ENCODE measurements around the gene EFTUD2. TPM values are rescaled to one million over a fixed set of nuclear protein-coding genes. Genes with fewer than 3 reads are reported as not detected.

The EFTUD2 gene
- total and polyA plus RNA-seq, 4 donors: 19.8 to 84.3 (median 33.3) TPM

GRCh38 chr17:44922136-44922535, 22.9 kb upstream of the EFTUD2 start:
- WGBS: 91% methylated on average over 6 of the region's 6 CpGs
- no peak for DNase-seq (ENCODE audit: low spot score)
- Histone ChIP-seq H3K4me3 (ENCODE audit: low read depth in 1 of 3, low read length in 3 of 3) (no peak overlapping the region), H3K27ac (ENCODE audit: low read depth in 1 of 2, low read length in 2 of 2) (no peak overlapping the region), H3K9ac (ENCODE audit: low read depth in 1 of 2, low read length in 2 of 2) (no peak overlapping the region), H3K4me1 (ENCODE audit: control insufficient read depth in 4 of 4, insufficient read depth in 4 of 4, low read length in 3 of 4) (peaks cover 0 to 2% (median 0%) of the 10 kb centered on the region in 4 donors), H3K9me3 (ENCODE audit: control insufficient read depth in 4 of 4, low read length in 3 of 4) (no peaks in the 10 kb centered on the region), H3K36me3 (ENCODE audit: control insufficient read depth in 4 of 4, insufficient read depth in 3 of 4, low read depth in 1 of 4, low read length in 3 of 4) (no peaks in the 10 kb centered on the region), H3K27me3 (ENCODE audit: control insufficient read depth in 4 of 4, insufficient read depth in 4 of 4, low read length in 3 of 4) (no peaks in the 10 kb centered on the region)
- TF ChIP-seq ZBTB33 (IDR thresholded peaks at IDR 0.05) (no peak), NR2F2 (IDR thresholded peaks at IDR 0.05) (no peak), FOXA2 (IDR thresholded peaks at IDR 0.05) (no peak)
- TF ChIP-seq, protein P1, sequence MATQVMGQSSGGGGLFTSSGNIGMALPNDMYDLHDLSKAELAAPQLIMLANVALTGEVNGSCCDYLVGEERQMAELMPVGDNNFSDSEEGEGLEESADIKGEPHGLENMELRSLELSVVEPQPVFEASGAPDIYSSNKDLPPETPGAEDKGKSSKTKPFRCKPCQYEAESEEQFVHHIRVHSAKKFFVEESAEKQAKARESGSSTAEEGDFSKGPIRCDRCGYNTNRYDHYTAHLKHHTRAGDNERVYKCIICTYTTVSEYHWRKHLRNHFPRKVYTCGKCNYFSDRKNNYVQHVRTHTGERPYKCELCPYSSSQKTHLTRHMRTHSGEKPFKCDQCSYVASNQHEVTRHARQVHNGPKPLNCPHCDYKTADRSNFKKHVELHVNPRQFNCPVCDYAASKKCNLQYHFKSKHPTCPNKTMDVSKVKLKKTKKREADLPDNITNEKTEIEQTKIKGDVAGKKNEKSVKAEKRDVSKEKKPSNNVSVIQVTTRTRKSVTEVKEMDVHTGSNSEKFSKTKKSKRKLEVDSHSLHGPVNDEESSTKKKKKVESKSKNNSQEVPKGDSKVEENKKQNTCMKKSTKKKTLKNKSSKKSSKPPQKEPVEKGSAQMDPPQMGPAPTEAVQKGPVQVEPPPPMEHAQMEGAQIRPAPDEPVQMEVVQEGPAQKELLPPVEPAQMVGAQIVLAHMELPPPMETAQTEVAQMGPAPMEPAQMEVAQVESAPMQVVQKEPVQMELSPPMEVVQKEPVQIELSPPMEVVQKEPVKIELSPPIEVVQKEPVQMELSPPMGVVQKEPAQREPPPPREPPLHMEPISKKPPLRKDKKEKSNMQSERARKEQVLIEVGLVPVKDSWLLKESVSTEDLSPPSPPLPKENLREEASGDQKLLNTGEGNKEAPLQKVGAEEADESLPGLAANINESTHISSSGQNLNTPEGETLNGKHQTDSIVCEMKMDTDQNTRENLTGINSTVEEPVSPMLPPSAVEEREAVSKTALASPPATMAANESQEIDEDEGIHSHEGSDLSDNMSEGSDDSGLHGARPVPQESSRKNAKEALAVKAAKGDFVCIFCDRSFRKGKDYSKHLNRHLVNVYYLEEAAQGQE (IDR thresholded peaks at IDR 0.05): no peak

DNA sequence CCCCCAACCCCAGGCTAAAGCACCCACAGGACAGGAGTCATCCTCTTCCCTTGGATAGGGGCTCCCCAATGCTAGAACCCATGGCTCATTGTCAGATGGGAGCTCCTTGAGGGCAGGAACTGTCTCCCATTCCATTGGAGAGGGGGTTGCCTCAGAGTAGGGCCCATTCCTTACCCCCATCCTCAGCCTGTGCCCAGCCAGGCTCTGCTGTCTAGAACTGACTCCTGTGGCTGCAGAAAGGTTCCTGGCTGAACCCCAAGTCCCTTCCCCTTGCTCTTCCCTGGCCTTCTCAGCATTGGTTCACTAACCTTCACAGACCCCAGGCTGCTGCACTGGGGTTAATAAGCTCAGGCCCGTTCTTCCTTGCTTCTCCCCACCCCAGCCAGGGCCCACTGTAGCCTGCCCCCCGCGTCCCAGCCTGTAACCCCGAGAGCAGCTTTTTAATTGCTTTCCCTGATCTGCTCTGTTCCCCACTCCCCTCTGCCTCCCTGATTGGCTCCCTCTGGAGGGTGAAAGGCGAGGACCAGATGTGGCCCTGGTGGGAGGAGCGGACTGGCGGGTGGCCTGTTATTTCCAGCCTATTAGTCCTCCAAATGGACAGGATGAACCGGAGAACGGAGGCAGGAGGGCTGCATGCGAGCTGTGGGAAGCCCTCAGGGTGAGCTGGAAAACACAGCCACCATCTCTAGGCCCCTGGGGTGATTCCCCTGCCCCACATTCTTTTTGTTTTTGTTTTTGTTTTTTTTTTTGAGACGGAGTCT, 22.1 kb upstream of the EFTUD2 start:
- 74% methylated on average over 11 of the region's 11 CpGs for WGBS
- TF ChIP-seq RXRA (IDR thresholded peaks at IDR 0.05): no peak
- no peak for TF ChIP-seq HNF4G (IDR thresholded peaks at IDR 0.05)
- TF ChIP-seq, protein P2, sequence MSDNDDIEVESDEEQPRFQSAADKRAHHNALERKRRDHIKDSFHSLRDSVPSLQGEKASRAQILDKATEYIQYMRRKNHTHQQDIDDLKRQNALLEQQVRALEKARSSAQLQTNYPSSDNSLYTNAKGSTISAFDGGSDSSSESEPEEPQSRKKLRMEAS (IDR thresholded peaks at IDR 0.05): no peak
- TF ChIP-seq EGR1 (IDR thresholded peaks at IDR 0.05; ENCODE audit: low read depth in 2 of 2): no peak
- TF ChIP-seq, protein P3, sequence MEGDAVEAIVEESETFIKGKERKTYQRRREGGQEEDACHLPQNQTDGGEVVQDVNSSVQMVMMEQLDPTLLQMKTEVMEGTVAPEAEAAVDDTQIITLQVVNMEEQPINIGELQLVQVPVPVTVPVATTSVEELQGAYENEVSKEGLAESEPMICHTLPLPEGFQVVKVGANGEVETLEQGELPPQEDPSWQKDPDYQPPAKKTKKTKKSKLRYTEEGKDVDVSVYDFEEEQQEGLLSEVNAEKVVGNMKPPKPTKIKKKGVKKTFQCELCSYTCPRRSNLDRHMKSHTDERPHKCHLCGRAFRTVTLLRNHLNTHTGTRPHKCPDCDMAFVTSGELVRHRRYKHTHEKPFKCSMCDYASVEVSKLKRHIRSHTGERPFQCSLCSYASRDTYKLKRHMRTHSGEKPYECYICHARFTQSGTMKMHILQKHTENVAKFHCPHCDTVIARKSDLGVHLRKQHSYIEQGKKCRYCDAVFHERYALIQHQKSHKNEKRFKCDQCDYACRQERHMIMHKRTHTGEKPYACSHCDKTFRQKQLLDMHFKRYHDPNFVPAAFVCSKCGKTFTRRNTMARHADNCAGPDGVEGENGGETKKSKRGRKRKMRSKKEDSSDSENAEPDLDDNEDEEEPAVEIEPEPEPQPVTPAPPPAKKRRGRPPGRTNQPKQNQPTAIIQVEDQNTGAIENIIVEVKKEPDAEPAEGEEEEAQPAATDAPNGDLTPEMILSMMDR (IDR thresholded peaks at IDR 0.05; ENCODE audit: low read depth, low read length, missing input control): no peak
- no peak for TF ChIP-seq RAD21 (IDR thresholded peaks at IDR 0.05)
- TF ChIP-seq TAF1 (conservative IDR thresholded peaks at IDR 0.05): no peak
- no peak for TF ChIP-seq HNF4A (conservative IDR thresholded peaks at IDR 0.05)
- TF ChIP-seq GABPA (IDR thresholded peaks at IDR 0.05 in 1 of 2, conservative IDR thresholded peaks at IDR 0.05 in 1 of 2): no peak
- TF ChIP-seq YY1 (IDR thresholded peaks at IDR 0.05): no peak
- TF ChIP-seq, protein P1 (IDR thresholded peaks at IDR 0.05): no peak
- TF ChIP-seq SP1 (IDR thresholded peaks at IDR 0.05): no peak
- TF ChIP-seq NR2F2 (IDR thresholded peaks at IDR 0.05): no peak
- no peak for TF ChIP-seq JUND (IDR thresholded peaks at IDR 0.05)
- no peak for DNase-seq (ENCODE audit: low spot score)

More for the DNA sequence above, 22.1 kb upstream of the EFTUD2 start:
- H3K36me3 ChIP-seq (ENCODE audit: control insufficient read depth in 4 of 4, insufficient read depth in 3 of 4, low read depth in 1 of 4, low read length in 3 of 4): no peaks in the 10 kb centered on the region
- H3K4me1 ChIP-seq (ENCODE audit: control insufficient read depth in 4 of 4, insufficient read depth in 4 of 4, low read length in 3 of 4): peaks cover 0 to 2% (median 0%) of the 10 kb centered on the region in 4 donors
- no peak overlapping the region for H3K27ac ChIP-seq (ENCODE audit: low read depth in 1 of 2, low read length in 2 of 2)
- H3K27me3 ChIP-seq (ENCODE audit: control insufficient read depth in 4 of 4, insufficient read depth in 4 of 4, low read length in 3 of 4): no peaks in the 10 kb centered on the region
- H3K4me3 ChIP-seq (ENCODE audit: low read depth in 1 of 3, low read length in 3 of 3): no peak overlapping the region
- no peak overlapping the region for H3K9ac ChIP-seq (ENCODE audit: low read depth in 1 of 2, low read length in 2 of 2)
- H3K9me3 ChIP-seq (ENCODE audit: control insufficient read depth in 4 of 4, low read length in 3 of 4): no peaks in the 10 kb centered on the region

Data from liver (tissue), 9 donors.